Lung (tissue), 12 donors: ENCODE data around the gene C19orf47. TPM values are rescaled to one million over a fixed set of nuclear protein-coding genes. Genes with fewer than 3 reads are reported as not detected.

ENCODE experiments used
- ATAC-seq: fragments of 200-7000 bp; cut with Tn5 transposase; one replicate; pipeline ENCODE4 v1.9.1; 2020; ENCODE audit warnings: moderate number of reproducible peaks; ENCODE audit not compliant: insufficient read depth, low FRiP score
- DNase-seq, 3 donors: peaks; one replicate each; pipeline ENCODE4 v3.0.0-alpha.2; 2013 to 2017
- H3K27ac ChIP-seq, 2 donors: one replicate each; pipeline ENCODE4 v1.5.1; 2013; ENCODE audit warnings: mild to moderate bottlenecking in 2 of 2, moderate library complexity in 2 of 2, control low read depth in 1 of 2, inconsistent platforms in 1 of 2, low read depth in 1 of 2, low read length in 1 of 2
- H3K27me3 ChIP-seq, 3 donors: one replicate each; pipeline ENCODE4 v1.5.1; 2013; ENCODE audit warnings: low read length in 2 of 3; ENCODE audit not compliant: control insufficient read depth in 3 of 3, insufficient read depth in 3 of 3
- H3K36me3 ChIP-seq, 4 donors: one replicate each; pipeline ENCODE4 v1.5.1; 2013; ENCODE audit warnings: low read length in 4 of 4, mild to moderate bottlenecking in 1 of 4, moderate library complexity in 1 of 4; ENCODE audit not compliant: control insufficient read depth in 4 of 4, insufficient read depth in 4 of 4
- H3K4me1 ChIP-seq, 5 donors: one replicate each; pipeline ENCODE4 v1.5.1; 2013; ENCODE audit warnings: low read length in 5 of 5, mild to moderate bottlenecking in 2 of 5, moderate library complexity in 1 of 5; ENCODE audit not compliant: control insufficient read depth in 5 of 5, insufficient read depth in 5 of 5
- H3K4me3 ChIP-seq: one replicate; pipeline ENCODE4 v1.5.1; 2013; ENCODE audit warnings: mild to moderate bottlenecking, control low read depth, moderate library complexity
- H3K9ac ChIP-seq, 2 donors: one replicate each; pipeline ENCODE4 v1.5.1; 2013; ENCODE audit warnings: low read length in 2 of 2, control low read depth in 1 of 2; ENCODE audit not compliant: insufficient read depth in 1 of 2
- H3K9me3 ChIP-seq, 4 donors: one replicate each; pipeline ENCODE4 v1.5.1; 2013; ENCODE audit warnings: low read length in 3 of 4, mild to moderate bottlenecking in 1 of 4, moderate library complexity in 1 of 4; ENCODE audit not compliant: control insufficient read depth in 4 of 4, insufficient read depth in 3 of 4
- WGBS, 2 donors: extraction: QIAGEN DNeasy Blood & Tissue Kit; methylation state at CpG; one replicate each; pipeline ENCODE4 v1.1.7; 2013; 5-methylcytosine and 5-hydroxymethylcytosine counted together
- polyA plus RNA-seq, 2 donors: library from polyadenylated mRNA; stranded (reverse); fragments of 200-250 nt; gene quantifications; one replicate each; pipeline ENCODE4 v1.2.1, GENCODE V29; 2013
- total RNA-seq, 2 donors: library from RNA; depleted of rRNA in 1 of 2; stranded (reverse); fragments of >200 nt in 1 of 2; gene quantifications; one replicate each; pipeline ENCODE4 v1.2.1, GENCODE V29; 2014 to 2021
- TF ChIP-seq, protein P1 (sequence below): IDR thresholded peaks from 2 replicates; pipeline ENCODE4 v1.5.1; 2012; ENCODE audit warnings: mild to moderate bottlenecking; ENCODE audit errors: control extremely low read depth, extremely low read depth
- donor health status: control.
- donor health status: control.
- donor health status: Bipolar disorder and iron deficiency.
- donor health status: healthy.
- donor health status: DM: yes; HTN: yes; CAD: no.

Gene C19orf47
- total and polyA plus RNA-seq, 4 donors, result 9.8 to 26.3 (median 14.9) TPM

DNA sequence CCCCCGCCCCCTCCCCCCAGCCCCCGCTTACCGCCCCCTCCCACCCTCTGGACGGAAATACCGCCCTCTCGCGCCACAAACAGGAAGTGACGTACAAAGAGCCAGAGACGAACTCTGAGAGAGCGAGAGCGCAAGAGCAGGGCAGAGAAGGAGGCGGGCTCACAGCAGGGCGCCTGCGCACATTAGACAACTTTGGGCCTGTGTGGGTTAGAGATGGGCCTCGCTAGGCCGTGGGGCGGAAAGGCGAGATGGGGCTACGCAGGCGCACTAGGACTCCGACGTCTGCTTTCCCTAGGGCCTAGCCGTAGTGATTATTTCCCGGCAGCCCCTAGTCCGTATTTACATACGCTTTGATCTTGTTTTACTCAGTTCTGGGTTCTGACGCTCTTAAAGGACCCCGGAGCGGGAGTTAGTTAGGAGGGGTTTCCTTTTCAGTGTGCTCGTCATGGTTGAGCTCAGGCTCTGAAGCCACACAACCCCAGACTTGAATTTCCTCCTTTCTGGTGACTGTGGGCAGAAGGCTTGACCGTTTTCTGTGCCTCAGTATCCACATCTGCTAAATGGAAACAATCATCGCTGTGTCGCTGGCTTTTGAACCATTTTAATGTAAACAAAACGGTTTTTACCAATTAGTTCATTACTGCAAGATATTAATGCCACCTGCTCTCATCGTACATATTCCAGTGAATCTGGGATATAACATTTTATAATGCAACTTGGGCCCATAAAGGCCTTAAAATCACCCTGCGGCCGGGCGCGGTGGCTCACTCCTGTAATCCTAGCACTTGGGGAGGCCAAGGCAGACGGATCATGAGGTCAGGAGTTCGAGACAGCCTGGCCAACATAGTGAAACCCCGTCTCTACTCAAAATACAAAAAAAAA is 62.6 kb downstream of the C19orf47 start:
- no peaks in the 10 kb centered on the region for H3K9me3 ChIP-seq
- peak overlapping the region; percentile 60 for H3K4me3 ChIP-seq
- H3K27me3 ChIP-seq, result no peaks in the 10 kb centered on the region
- DNase-seq (peak; percentile 100), ATAC-seq (peak; percentile 93)
- H3K36me3 ChIP-seq, result peaks cover 0 to 7% (median 3%) of the 10 kb centered on the region in 4 donors
- TF ChIP-seq, protein P1, sequence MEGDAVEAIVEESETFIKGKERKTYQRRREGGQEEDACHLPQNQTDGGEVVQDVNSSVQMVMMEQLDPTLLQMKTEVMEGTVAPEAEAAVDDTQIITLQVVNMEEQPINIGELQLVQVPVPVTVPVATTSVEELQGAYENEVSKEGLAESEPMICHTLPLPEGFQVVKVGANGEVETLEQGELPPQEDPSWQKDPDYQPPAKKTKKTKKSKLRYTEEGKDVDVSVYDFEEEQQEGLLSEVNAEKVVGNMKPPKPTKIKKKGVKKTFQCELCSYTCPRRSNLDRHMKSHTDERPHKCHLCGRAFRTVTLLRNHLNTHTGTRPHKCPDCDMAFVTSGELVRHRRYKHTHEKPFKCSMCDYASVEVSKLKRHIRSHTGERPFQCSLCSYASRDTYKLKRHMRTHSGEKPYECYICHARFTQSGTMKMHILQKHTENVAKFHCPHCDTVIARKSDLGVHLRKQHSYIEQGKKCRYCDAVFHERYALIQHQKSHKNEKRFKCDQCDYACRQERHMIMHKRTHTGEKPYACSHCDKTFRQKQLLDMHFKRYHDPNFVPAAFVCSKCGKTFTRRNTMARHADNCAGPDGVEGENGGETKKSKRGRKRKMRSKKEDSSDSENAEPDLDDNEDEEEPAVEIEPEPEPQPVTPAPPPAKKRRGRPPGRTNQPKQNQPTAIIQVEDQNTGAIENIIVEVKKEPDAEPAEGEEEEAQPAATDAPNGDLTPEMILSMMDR, result peak; percentile 0
- H3K4me1 ChIP-seq, result peaks cover 0 to 35% (median 14%) of the 10 kb centered on the region in 5 donors
- H3K9ac ChIP-seq, result peak overlapping the region; percentile 53 to 95
- WGBS, 2 donors, result 14 to 16% methylated on average over 42 of the region's 42 CpGs
- peak overlapping the region; percentile 94 for H3K27ac ChIP-seq

DNA sequence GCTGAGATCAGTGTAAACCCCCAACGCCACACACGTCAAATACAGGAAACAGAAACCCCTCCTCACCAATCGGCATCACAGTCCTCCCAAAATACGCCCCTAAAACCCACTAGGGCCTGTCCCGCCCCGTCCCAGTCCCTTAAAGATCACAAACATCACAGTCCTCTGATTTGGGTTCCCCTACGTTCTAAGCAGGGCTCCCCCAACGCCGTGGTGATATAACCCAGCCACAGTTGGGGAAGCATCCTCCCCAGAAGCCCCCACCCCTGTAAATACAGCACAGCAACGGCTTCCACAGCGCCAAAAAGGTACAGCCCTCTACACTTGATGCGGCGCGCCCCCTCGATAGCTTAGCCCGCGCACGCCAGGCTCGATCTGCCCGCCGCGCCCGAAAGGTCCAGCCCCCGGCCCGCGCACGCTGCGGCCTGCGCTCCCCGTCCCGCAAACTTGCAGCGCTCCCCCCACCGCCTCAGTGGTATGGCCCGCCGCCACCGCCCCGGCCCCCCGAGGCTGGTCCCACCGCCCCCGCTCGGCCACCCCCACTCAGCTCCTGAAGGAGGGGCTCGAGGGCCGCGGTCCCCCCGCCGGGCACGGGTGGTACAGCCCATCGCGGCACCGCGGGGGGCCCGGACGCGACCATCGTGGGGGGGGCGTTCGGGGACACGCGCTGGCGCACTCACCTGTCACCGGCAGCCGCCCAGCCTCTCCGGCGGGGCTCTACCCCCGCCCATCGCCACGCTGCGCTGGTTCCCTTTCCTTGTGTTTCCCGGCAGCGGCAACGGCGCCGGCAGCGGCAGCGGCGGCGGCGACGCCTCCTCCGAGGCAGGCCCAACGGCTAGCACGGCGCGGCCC is 63.5 kb downstream of the C19orf47 start, which contains the start of gene AKT2:
Gene AKT2 (minus strand): TSS at position 845 of the 852 bp plus-strand sequence. CDS start 20,078 bp downstream, outside the sequence.
- TF ChIP-seq, protein P1, result no peak
- Histone ChIP-seq H3K36me3 (peaks cover 0 to 7% (median 3%) of the 10 kb centered on the region in 4 donors), H3K27ac (peak within 1 kb of the TSS; percentile 94 to 96), H3K27me3 (no peaks in the 10 kb centered on the region), H3K4me3 (peak within 1 kb of the TSS; percentile 60), H3K9me3 (no peaks in the 10 kb centered on the region), H3K4me1 (peaks cover 5 to 42% (median 19%) of the 10 kb centered on the region in 5 donors), H3K9ac (peak within 1 kb of the TSS; percentile 66 to 97)
- ATAC-seq, result peak; percentile 55
- 0 to 1% methylated on average over 54 to 84 of the region's 84 CpGs for WGBS, 2 donors
- DNase-seq, result peak; percentile 82 to 88 (median 87)

DNA sequence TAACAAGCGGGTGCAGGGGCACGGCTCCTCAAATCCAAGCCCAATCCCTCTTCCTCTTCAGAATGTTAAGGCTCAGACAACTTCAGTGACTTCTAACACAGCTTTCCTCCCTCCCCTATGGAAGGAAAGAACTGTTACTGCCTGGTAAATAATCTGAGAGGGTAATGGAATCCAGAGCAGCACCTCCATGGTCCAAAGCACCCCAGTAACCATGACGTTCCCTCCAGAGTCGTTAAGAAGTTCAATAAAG is 64.0 kb downstream of the C19orf47 start:
- no peak for DNase-seq
- 4 to 9% methylated on average over 4 of the region's 4 CpGs for WGBS, 2 donors
- peak overlapping the region; percentile 67 to 94 for H3K27ac ChIP-seq
- H3K27me3 ChIP-seq, result no peaks in the 10 kb centered on the region
- TF ChIP-seq, protein P1, result no peak
- H3K9ac ChIP-seq, result peak overlapping the region; percentile 66 to 97
- H3K9me3 ChIP-seq, result no peaks in the 10 kb centered on the region
- peak overlapping the region; percentile 60 for H3K4me3 ChIP-seq
- peaks cover 10 to 48% (median 22%) of the 10 kb centered on the region in 5 donors for H3K4me1 ChIP-seq
- ATAC-seq, result no peak
- peaks cover 0 to 7% (median 3%) of the 10 kb centered on the region in 4 donors for H3K36me3 ChIP-seq
